Naive thymus-derived CD8-positive, alpha-beta T cell (primary cell): ENCODE measurements around the gene JMJD1C. TPM values are rescaled to one million over a fixed set of nuclear protein-coding genes. Genes with fewer than 3 reads are reported as not detected.
"Not testable (repeated sequence)": the region's sequence is repeated elsewhere in the genome, so short reads cannot be mapped to it uniquely, and the experiment has no call there.

Experiments
- ATAC-seq, 2 donors: fragments of 150-1000 bp; cut with Tn5 transposase in 1 of 2; sonication (Bioruptor Pico), chemical (Tn5 transposase) in 1 of 2; 1 replicate in 1 of 2; 2 replicates in 1 of 2; pipeline ENCODE4 v1.10.0; 2021; ENCODE audit warnings: mild to moderate bottlenecking in 2 of 2, moderate library complexity in 2 of 2
- POLR2A ChIA-PET: fragments of 350-600 bp; sonication (Branson Sonifier 250); formaldehyde crosslinking; loops from one replicate; lab custom pipeline; 2021; ENCODE audit warnings: antibody characterized with exemption; lab: Charles Lee
- DNase-seq, 10 donors: peaks; one replicate each; pipeline versions ENCODE4 v3.0.0 to v3.0.0-alpha.2; 2020 to 2022
- H3K27ac Mint-ChIP-seq, 10 donors: one replicate each; pipeline ENCODE4 v1.8.0; 2020 to 2022; ENCODE audit warnings: mild to moderate bottlenecking in 10 of 10, mixed read lengths in 10 of 10, moderate library complexity in 4 of 10, inconsistent platforms in 1 of 10
- H3K27me3 Mint-ChIP-seq, 5 donors: one replicate each; pipeline ENCODE4 v1.8.0; 2021 to 2022; ENCODE audit warnings: mixed read lengths in 5 of 5
- H3K36me3 Mint-ChIP-seq, 3 donors: one replicate each; pipeline ENCODE4 v1.8.0; 2020 to 2022; ENCODE audit warnings: mixed read lengths in 3 of 3, mild to moderate bottlenecking in 2 of 3, inconsistent platforms in 1 of 3
- H3K4me1 Mint-ChIP-seq, 4 donors: one replicate each; pipeline ENCODE4 v1.8.0; 2021 to 2022; ENCODE audit warnings: mixed read lengths in 4 of 4
- H3K4me3 Mint-ChIP-seq, 10 donors: one replicate each; pipeline ENCODE4 v1.8.0; 2020 to 2022; ENCODE audit warnings: mild to moderate bottlenecking in 10 of 10, mixed read lengths in 10 of 10, moderate library complexity in 6 of 10, inconsistent platforms in 1 of 10
- H3K9me3 Mint-ChIP-seq, 9 donors: one replicate each; pipeline ENCODE4 v1.8.0; 2020 to 2022; ENCODE audit warnings: mixed read lengths in 9 of 9, mild to moderate bottlenecking in 3 of 9, inconsistent platforms in 1 of 9, moderate library complexity in 1 of 9
- polyA plus RNA-seq, 3 donors: library from polyadenylated mRNA; unstranded; fragments of 300-500 nt; fragmentation: Illumina TruSeq; gene quantifications; one replicate each; pipeline ENCODE4 v1.2.3, GENCODE V29; 2021
- total RNA-seq, 8 experiments: library from RNA in 2 of 8; stranded (reverse) in 2 of 8; gene quantifications; one replicate each; pipeline ENCODE4 v1.2.3 and lab custom pipeline; 2021 to 2026

JMJD1C gene
- total and polyA plus RNA-seq, 5 experiments from 2014 or later: 28.6 to 126 (median 51.9) TPM

- H3K9me3 Mint-ChIP-seq: no peaks in the 10 kb centered on the region
- peaks cover 10 to 36% (median 33%) of the 10 kb centered on the region in 4 donors for H3K4me1 Mint-ChIP-seq
- peak overlapping the region in 1 of 10 donors; percentile 9 for H3K27ac Mint-ChIP-seq
- ATAC-seq (no peak), DNase-seq (no peak)
- H3K36me3 Mint-ChIP-seq: peaks cover 0 to 23% (median 17%) of the 10 kb centered on the region in 3 donors
- POLR2A ChIA-PET: no interaction called here
- H3K27me3 Mint-ChIP-seq: no peaks in the 10 kb centered on the region
- H3K4me3 Mint-ChIP-seq: no peak overlapping the region
Observed at GRCh38 chr10:63496561-63496960, 30.8 kb upstream of the JMJD1C start.

GRCh38 chr10:63494951-63495350 is 29.2 kb upstream of the JMJD1C start:
- ATAC-seq (no peak), DNase-seq (no peak)
- Mint-ChIP-seq H3K36me3 (peaks cover 0 to 14% (median 12%) of the 10 kb centered on the region in 3 donors), H3K4me3 (no peak overlapping the region), H3K4me1 (peaks cover 13 to 38% (median 33%) of the 10 kb centered on the region in 4 donors), H3K9me3 (no peaks in the 10 kb centered on the region), H3K27ac (no peak overlapping the region), H3K27me3 (no peaks in the 10 kb centered on the region)
- POLR2A ChIA-PET: interaction anchor here (0.6 kb wide), 1 partner anchor 207 kb away, joined by 3 read pairs; no protein-coding TSS in a partner anchor

GRCh38 chr10:63493004-63493403 is 27.2 kb upstream of the JMJD1C start:
- peak overlapping the region in 1 of 10 donors; percentile 56 for H3K27ac Mint-ChIP-seq
- no peaks in the 10 kb centered on the region for H3K27me3 Mint-ChIP-seq
- POLR2A ChIA-PET: interaction anchor here (1.2 kb wide), 1 partner anchor 17 kb away, joined by 4 read pairs; no protein-coding TSS in a partner anchor
- ATAC-seq: no peak
- no peak overlapping the region for H3K4me3 Mint-ChIP-seq
- H3K9me3 Mint-ChIP-seq: no peaks in the 10 kb centered on the region
- H3K36me3 Mint-ChIP-seq: peaks cover 0 to 12% (median 9%) of the 10 kb centered on the region in 3 donors
- H3K4me1 Mint-ChIP-seq: peaks cover 12 to 31% (median 27%) of the 10 kb centered on the region in 4 donors
- DNase-seq: no peak

GRCh38 chr10:63492317-63492690 is 26.5 kb upstream of the JMJD1C start:
- ATAC-seq, DNase-seq, H3K4me3 Mint-ChIP-seq, H3K27me3 Mint-ChIP-seq, H3K27ac Mint-ChIP-seq, H3K9me3 Mint-ChIP-seq: not testable (repeated sequence)
- POLR2A ChIA-PET: interaction anchor here (1.2 kb wide), 1 partner anchor 17 kb away, joined by 4 read pairs; no protein-coding TSS in a partner anchor
- H3K4me1 Mint-ChIP-seq: peaks cover 12 to 24% (median 20%) of the 10 kb centered on the region in 4 donors
- H3K36me3 Mint-ChIP-seq: peaks cover 0 to 12% (median 9%) of the 10 kb centered on the region in 3 donors

- POLR2A ChIA-PET: interaction anchor here (1.2 kb wide), 1 partner anchor 18 kb away, joined by 4 read pairs; no protein-coding TSS in a partner anchor
- Mint-ChIP-seq H3K9me3 (no peaks in the 10 kb centered on the region), H3K4me1 (peaks cover 12 to 21% (median 17%) of the 10 kb centered on the region in 4 donors), H3K4me3 (no peak overlapping the region), H3K27me3 (no peaks in the 10 kb centered on the region), H3K36me3 (peaks cover 0 to 11% (median 9%) of the 10 kb centered on the region in 3 donors), H3K27ac (peak overlapping the region in 1 of 10 donors; percentile 5)
- DNase-seq (no peak), ATAC-seq (no peak)
Observed at GRCh38 chr10:63491588-63492316, 26.0 kb upstream of the JMJD1C start.

GRCh38 chr10:63489838-63490237 is 24.1 kb upstream of the JMJD1C start:
- H3K36me3 Mint-ChIP-seq: peaks cover 0 to 2% (median 0%) of the 10 kb centered on the region in 3 donors
- ATAC-seq: no peak
- H3K27me3 Mint-ChIP-seq: no peaks in the 10 kb centered on the region
- H3K9me3 Mint-ChIP-seq: no peaks in the 10 kb centered on the region
- DNase-seq: no peak
- peaks cover 6 to 15% (median 9%) of the 10 kb centered on the region in 4 donors for H3K4me1 Mint-ChIP-seq
- H3K4me3 Mint-ChIP-seq: no peak overlapping the region
- POLR2A ChIA-PET: no interaction called here
- H3K27ac Mint-ChIP-seq: no peak overlapping the region

GRCh38 chr10:63487990-63488389 is 22.2 kb upstream of the JMJD1C start:
- H3K27ac Mint-ChIP-seq: no peak overlapping the region

GRCh38 chr10:63483983-63484382 is 18.2 kb upstream of the JMJD1C start:
- Mint-ChIP-seq H3K36me3 (peaks cover 0 to 2% (median 0%) of the 10 kb centered on the region in 3 donors), H3K9me3 (no peaks in the 10 kb centered on the region), H3K4me1 (peaks cover 6 to 21% (median 16%) of the 10 kb centered on the region in 4 donors), H3K27me3 (no peaks in the 10 kb centered on the region), H3K4me3 (no peak overlapping the region), H3K27ac (peak overlapping the region in 2 of 10 donors; percentile 74 to 79)
- ATAC-seq: no peak
- no peak for DNase-seq
- POLR2A ChIA-PET: no interaction called here

More at GRCh38 chr10:63487990-63488389, 22.2 kb upstream of the JMJD1C start:
- ATAC-seq (no peak), DNase-seq (no peak)
- Mint-ChIP-seq H3K36me3 (peaks cover 0 to 2% (median 0%) of the 10 kb centered on the region in 3 donors), H3K4me1 (peaks cover 8 to 23% (median 12%) of the 10 kb centered on the region in 4 donors), H3K27me3 (no peaks in the 10 kb centered on the region), H3K9me3 (no peaks in the 10 kb centered on the region), H3K4me3 (no peak overlapping the region)
- POLR2A ChIA-PET: no interaction called here

GRCh38 chr10:63481815-63482421 is 16.1 kb upstream of the JMJD1C start:
- POLR2A ChIA-PET: no interaction called here
- H3K4me1 Mint-ChIP-seq: peaks cover 9 to 25% (median 22%) of the 10 kb centered on the region in 4 donors
- no peak overlapping the region for H3K27ac Mint-ChIP-seq
- no peak for ATAC-seq
- H3K9me3 Mint-ChIP-seq: no peaks in the 10 kb centered on the region
- no peak overlapping the region for H3K4me3 Mint-ChIP-seq
- no peak for DNase-seq
- peaks cover 0 to 4% (median 0%) of the 10 kb centered on the region in 3 donors for H3K36me3 Mint-ChIP-seq
- no peaks in the 10 kb centered on the region for H3K27me3 Mint-ChIP-seq

GRCh38 chr10:63480237-63480636 is 14.5 kb upstream of the JMJD1C start:
- POLR2A ChIA-PET: no interaction called here
- no peak for ATAC-seq

GRCh38 chr10:63478564-63478963 is 12.8 kb upstream of the JMJD1C start:
- no peaks in the 10 kb centered on the region for H3K27me3 Mint-ChIP-seq
- no peak overlapping the region for H3K4me3 Mint-ChIP-seq
- no peaks in the 10 kb centered on the region for H3K9me3 Mint-ChIP-seq
- POLR2A ChIA-PET: no interaction called here
- H3K36me3 Mint-ChIP-seq: peaks cover 0 to 4% (median 3%) of the 10 kb centered on the region in 3 donors
- ATAC-seq (no peak), DNase-seq (no peak)
- H3K4me1 Mint-ChIP-seq: peaks cover 13 to 31% (median 23%) of the 10 kb centered on the region in 4 donors
- H3K27ac Mint-ChIP-seq: no peak overlapping the region

More at GRCh38 chr10:63480237-63480636, 14.5 kb upstream of the JMJD1C start:
- H3K4me1 Mint-ChIP-seq: peaks cover 13 to 30% (median 26%) of the 10 kb centered on the region in 4 donors
- no peak overlapping the region for H3K27ac Mint-ChIP-seq
- DNase-seq: no peak
- no peaks in the 10 kb centered on the region for H3K27me3 Mint-ChIP-seq
- no peak overlapping the region for H3K4me3 Mint-ChIP-seq
- no peaks in the 10 kb centered on the region for H3K9me3 Mint-ChIP-seq
- H3K36me3 Mint-ChIP-seq: peaks cover 0 to 4% (median 3%) of the 10 kb centered on the region in 3 donors

GRCh38 chr10:63477927-63478326 is 12.2 kb upstream of the JMJD1C start:
- Mint-ChIP-seq H3K9me3 (no peaks in the 10 kb centered on the region), H3K4me1 (peaks cover 13 to 31% (median 20%) of the 10 kb centered on the region in 4 donors), H3K27ac (no peak overlapping the region), H3K36me3 (peaks cover 0 to 4% (median 3%) of the 10 kb centered on the region in 3 donors), H3K4me3 (no peak overlapping the region), H3K27me3 (no peaks in the 10 kb centered on the region)
- POLR2A ChIA-PET: interaction anchor here (0.5 kb wide), 1 partner anchor 51 kb away, joined by 3 read pairs; no protein-coding TSS in a partner anchor
- DNase-seq (no peak), ATAC-seq (no peak)

GRCh38 chr10:63474488-63474887 is 8.7 kb upstream of the JMJD1C start:
- Mint-ChIP-seq H3K36me3 (peaks cover 0 to 3% (median 2%) of the 10 kb centered on the region in 3 donors), H3K4me3 (no peak overlapping the region), H3K27ac (no peak overlapping the region), H3K9me3 (no peaks in the 10 kb centered on the region), H3K4me1 (peaks cover 9 to 34% (median 20%) of the 10 kb centered on the region in 4 donors), H3K27me3 (no peaks in the 10 kb centered on the region)
- no peak for ATAC-seq
- no peak for DNase-seq
- POLR2A ChIA-PET: no interaction called here
